Adrenal gland (tissue), 12 donors: ENCODE data around the gene CNNM2. TPM values are rescaled to one million over a fixed set of nuclear protein-coding genes. Genes with fewer than 3 reads are reported as not detected.

Experiments
- DNase-seq, 7 donors: peaks; one replicate each; pipeline ENCODE4 v3.0.0-alpha.2; 2019 to 2020
- H3K27ac ChIP-seq, 5 donors: fragments of 200-600 bp; sonication (generic) in 4 of 5; 1 replicate in 3 of 5; 2 replicates in 2 of 5; pipeline versions ENCODE4 v1.5.1 to v1.8.0; 2016 to 2020; ENCODE audit warnings: mild to moderate bottlenecking in 1 of 5
- H3K27me3 ChIP-seq: fragments of 200-600 bp; 2 replicates; pipeline ENCODE4 v1.8.0; 2021
- H3K36me3 ChIP-seq, 2 donors: fragments of 200-600 bp; replicated peaks in 1 of 2; 1 replicate in 1 of 2; 2 replicates in 1 of 2; pipeline versions ENCODE4 v1.5.1 to v1.8.0; 2018 to 2022
- H3K4me1 ChIP-seq, 2 donors: fragments of 200-600 bp; replicated peaks in 1 of 2; 1 replicate in 1 of 2; 2 replicates in 1 of 2; pipeline versions ENCODE4 v1.5.1 to v1.8.0; 2018 to 2021
- H3K4me3 ChIP-seq, 4 donors: fragments of 200-600 bp; sonication (generic) in 3 of 4; one replicate each; pipeline ENCODE4 v1.5.1; 2016 to 2018
- H3K9me3 ChIP-seq, 3 donors: fragments of 200-600 bp; sonication (generic) in 1 of 3; replicated peaks in 1 of 3; 1 replicate in 2 of 3; 2 replicates in 1 of 3; pipeline versions ENCODE4 v1.5.1 to v1.8.0; 2016 to 2021
- CTCF ChIP-seq, 6 experiments: fragments of 450-650 bp in 4 of 6; fragments of 200-600 bp in 2 of 6; sonication (generic) in 1 of 6; IDR thresholded peaks; 1 replicate in 5 of 6; 2 replicates in 1 of 6; pipeline versions ENCODE4 v1.5.1 to v1.8.0; 2016 to 2021; ENCODE audit warnings: antibody characterized with exemption in 6 of 6, mild to moderate bottlenecking in 2 of 6, moderate library complexity in 1 of 6
- POLR2A ChIP-seq, 2 donors: fragments of 450-650 bp; IDR thresholded peaks; one replicate each; pipeline ENCODE4 v1.6.1; 2017; ENCODE audit warnings: antibody characterized with exemption in 2 of 2, mild to moderate bottlenecking in 2 of 2, moderate library complexity in 1 of 2
- WGBS, 4 donors: extraction: QIAGEN DNeasy Blood & Tissue Kit in 2 of 4; methylation state at CpG; one replicate each; pipeline versions ENCODE4 v1.1.5 to v1.1.7; 2013 to 2017; 5-methylcytosine and 5-hydroxymethylcytosine counted together
- intact Hi-C, 2 donors: fragments of 100-400 bp; cut with DNase I; formaldehyde crosslinking; loops; one replicate each; pipeline versions ENCODE4 v1.14.1 to v1.15.0; 2022 to 2023
- polyA plus RNA-seq, 3 donors: library from polyadenylated mRNA; stranded (reverse); fragments of 200-250 nt in 2 of 3; fragments of 350-450 nt in 1 of 3; fragmentation: Illumina TruSeq in 1 of 3; extraction: RNeasy Lipid Tissue Mini Kit (QIAGEN cat#74804) in 1 of 3; gene quantifications; one replicate each; pipeline ENCODE4 v1.2.3, GENCODE V29; 2013 to 2014
- total RNA-seq, 9 donors: library from RNA; depleted of rRNA in 4 of 9; stranded (reverse); fragments of >200 nt in 4 of 9; fragments of 120-200 nt in 1 of 9; fragmentation: NEBNext Ultra II Directional in 1 of 9; extraction: Animal tissue kit (Norgen Biotek cat#: 25700) in 1 of 9; gene quantifications; one replicate each; pipeline versions ENCODE4 v1.1.0 to v1.2.4, GENCODE V29; 2013 to 2023
- donor health status: healthy with polysubstance abuse.
- donor health status: Bipolar disorder and iron deficiency.
- donor health status: DM: yes; HTN: yes; CAD: no.
- donor health status: DM: no; HTN: no; CAD: no.
- donor health status: DM: no; HTN: no; CAD: no.
- donor health status: DM: yes; HTN: yes; CAD: no.

Gene CNNM2
- total and polyA plus RNA-seq, 12 donors = 5.4 to 52.0 (median 36.6) TPM

- no peak overlapping the region for H3K4me3 ChIP-seq
- 93 to 95% (median 95%) methylated on average over 5 of the region's 5 CpGs for WGBS, 4 donors
- no peaks in the 10 kb centered on the region for H3K27me3 ChIP-seq
- DNase-seq = no peak
- peaks cover 0 to 46% of the 10 kb centered on the region in 2 donors for H3K36me3 ChIP-seq
- H3K9me3 ChIP-seq = no peaks in the 10 kb centered on the region
- TF ChIP-seq CTCF (IDR thresholded peaks at IDR 0.05) = no peak
- no peak for TF ChIP-seq POLR2A (IDR thresholded peaks at IDR 0.05)
- H3K4me1 ChIP-seq = no peaks in the 10 kb centered on the region
- no peak overlapping the region for H3K27ac ChIP-seq
- intact Hi-C loops = loop anchor here in 1 of 2 donors (10.0 kb wide), 1 partner anchor 161 kb away; the partner anchor contains the start of gene RPEL1
These were observed 165.9 kb downstream of the CNNM2 start for GRCh38 chr10:103083977-103084320.

GRCh38 chr10:103086261-103086660 is 168.2 kb downstream of the CNNM2 start:
- no peak for TF ChIP-seq POLR2A (IDR thresholded peaks at IDR 0.05)
- TF ChIP-seq CTCF (IDR thresholded peaks at IDR 0.05) = no peak
- H3K36me3 ChIP-seq = peaks cover 0 to 69% of the 10 kb centered on the region in 2 donors
- intact Hi-C loops = loop anchor here in 1 of 2 donors (10.0 kb wide), 1 partner anchor 159 kb away; the partner anchor contains the start of gene RPEL1

GRCh38 chr10:103086799-103087198 is 168.7 kb downstream of the CNNM2 start:
- DNase-seq = no peak
- H3K4me3 ChIP-seq = no peak overlapping the region
- peaks cover 0 to 75% of the 10 kb centered on the region in 2 donors for H3K36me3 ChIP-seq
- no peaks in the 10 kb centered on the region for H3K27me3 ChIP-seq
- H3K9me3 ChIP-seq = no peaks in the 10 kb centered on the region
- H3K27ac ChIP-seq = no peak overlapping the region
- H3K4me1 ChIP-seq = no peaks in the 10 kb centered on the region
- 55 to 99% (median 97%) methylated on average over 2 of the region's 2 CpGs for WGBS, 4 donors
- TF ChIP-seq POLR2A (IDR thresholded peaks at IDR 0.05) = no peak
- no peak for TF ChIP-seq CTCF (IDR thresholded peaks at IDR 0.05)
- intact Hi-C loops = loop anchor here in 1 of 2 donors (10.0 kb wide), 1 partner anchor 158 kb away; the partner anchor contains the start of gene RPEL1

More at GRCh38 chr10:103086261-103086660, 168.2 kb downstream of the CNNM2 start:
- no peak overlapping the region for H3K4me3 ChIP-seq
- no peaks in the 10 kb centered on the region for H3K4me1 ChIP-seq
- H3K9me3 ChIP-seq = no peaks in the 10 kb centered on the region
- DNase-seq = no peak
- 74 to 87% (median 79%) methylated on average over 2 of the region's 2 CpGs for WGBS, 4 donors
- peak overlapping the region in 1 of 5 donors; percentile 32 for H3K27ac ChIP-seq
- H3K27me3 ChIP-seq = no peaks in the 10 kb centered on the region

GRCh38 chr10:103089493-103089892 is 171.4 kb downstream of the CNNM2 start:
- WGBS, 4 donors = 84 to 93% (median 90%) methylated on average over 10 of the region's 10 CpGs
- Histone ChIP-seq H3K27me3 (no peaks in the 10 kb centered on the region), H3K36me3 (peaks cover 0 to 91% of the 10 kb centered on the region in 2 donors), H3K9me3 (no peaks in the 10 kb centered on the region), H3K27ac (no peak overlapping the region), H3K4me1 (no peaks in the 10 kb centered on the region), H3K4me3 (no peak overlapping the region)
- intact Hi-C loops = loop anchor here in 1 of 2 donors (10.0 kb wide), 1 partner anchor 155 kb away; the partner anchor contains the start of gene RPEL1
- DNase-seq = no peak
- TF ChIP-seq POLR2A (IDR thresholded peaks at IDR 0.05) (no peak), CTCF (IDR thresholded peaks at IDR 0.05) (no peak)
